Upper lobe of right lung (tissue), 1 donor: ENCODE results near the gene RHOC. TPM values are rescaled to one million over a fixed set of nuclear protein-coding genes. Genes with fewer than 3 reads are reported as not detected.
"Not testable (repeated sequence)": the region's sequence is repeated elsewhere in the genome, so short reads cannot be mapped to it uniquely, and the experiment has no call there.

Experiments used
- ATAC-seq: fragments of 200-7000 bp; cut with Tn5 transposase; one replicate; pipeline ENCODE4 v1.9.1; 2020; ENCODE audit warnings: mild to moderate bottlenecking, moderate library complexity
- DNase-seq: peaks from one replicate; pipeline ENCODE4 v3.0.0-alpha.2; 2020
- H3K27ac ChIP-seq: fragments of 200-600 bp; one replicate; pipeline ENCODE4 v1.8.0; 2022
- H3K27me3 ChIP-seq: fragments of 200-600 bp; one replicate; pipeline ENCODE4 v1.8.0; 2022; ENCODE audit warnings: mild to moderate bottlenecking
- H3K36me3 ChIP-seq: fragments of 200-600 bp; one replicate; pipeline ENCODE4 v1.8.0; 2022
- H3K4me1 ChIP-seq: fragments of 200-600 bp; one replicate; pipeline ENCODE4 v1.8.0; 2022
- H3K4me3 ChIP-seq: fragments of 200-600 bp; one replicate; pipeline ENCODE4 v1.8.0; 2022; ENCODE audit warnings: mild to moderate bottlenecking
- H3K9me3 ChIP-seq: fragments of 200-600 bp; one replicate; pipeline ENCODE4 v1.8.0; 2022
- CTCF ChIP-seq: fragments of 200-600 bp; IDR thresholded peaks from one replicate; pipeline ENCODE4 v1.8.0; 2022; ENCODE audit warnings: antibody characterized with exemption
- intact Hi-C: fragments of 100-400 bp; cut with DNase I; formaldehyde crosslinking; loops from one replicate; pipeline ENCODE4 v1.11.0; 2022
- total RNA-seq: library from RNA; stranded (reverse); fragmentation: NEBNext Ultra II Directional; extraction: Animal tissue kit (Norgen Biotek cat#: 25700); gene quantifications from one replicate; pipeline ENCODE4 v1.2.1, GENCODE V29; 2021
- donor health status: DM: no; HTN: yes; CAD: no; lungs with severe emphysema.

RHOC gene
- total RNA-seq, 1 donor from 2014 or later = 150 TPM

- no peak for TF ChIP-seq CTCF
- no peaks in the 10 kb centered on the region for H3K36me3 ChIP-seq
- peaks cover 5% of the 10 kb centered on the region for H3K4me1 ChIP-seq
- DNase-seq (no peak), ATAC-seq (no peak)
- no peak overlapping the region for H3K4me3 ChIP-seq
- H3K9me3 ChIP-seq = no peaks in the 10 kb centered on the region
- H3K27ac ChIP-seq = no peak overlapping the region
- intact Hi-C loops = loop anchor here (10.0 kb wide), 1 partner anchor 151 kb away; no protein-coding TSS in a partner anchor
- H3K27me3 ChIP-seq = no peaks in the 10 kb centered on the region
Observed at GRCh38 chr1:112723511-112723839, 16.5 kb upstream of the RHOC start.

GRCh38 chr1:112722601-112723510 lies 15.9 kb upstream of the RHOC start:
- H3K36me3 ChIP-seq = no peaks in the 10 kb centered on the region
- ATAC-seq (peak; percentile 65), DNase-seq (no peak)
- H3K9me3 ChIP-seq = no peaks in the 10 kb centered on the region
- intact Hi-C loops = loop anchor here (10.0 kb wide), 1 partner anchor 152 kb away; no protein-coding TSS in a partner anchor
- H3K4me3 ChIP-seq = peak overlapping the region; percentile 21
- H3K27ac ChIP-seq = no peak overlapping the region
- no peaks in the 10 kb centered on the region for H3K27me3 ChIP-seq
- no peak for TF ChIP-seq CTCF
- peaks cover 5% of the 10 kb centered on the region for H3K4me1 ChIP-seq

GRCh38 chr1:112721966-112722524 lies 15.1 kb upstream of the RHOC start:
- no peaks in the 10 kb centered on the region for H3K36me3 ChIP-seq
- DNase-seq (no peak), ATAC-seq (no peak)
- peaks cover 5% of the 10 kb centered on the region for H3K4me1 ChIP-seq
- no peaks in the 10 kb centered on the region for H3K9me3 ChIP-seq
- peaks cover 5% of the 10 kb centered on the region for H3K27me3 ChIP-seq
- intact Hi-C loops = loop anchor here (10.0 kb wide), 1 partner anchor 153 kb away; no protein-coding TSS in a partner anchor
- TF ChIP-seq CTCF = no peak
- no peak overlapping the region for H3K4me3 ChIP-seq
- H3K27ac ChIP-seq = no peak overlapping the region

GRCh38 chr1:112721294-112721693 lies 14.4 kb upstream of the RHOC start:
- ATAC-seq, H3K9me3 ChIP-seq, DNase-seq, H3K4me3 ChIP-seq, H3K27ac ChIP-seq, H3K4me1 ChIP-seq, H3K36me3 ChIP-seq, H3K27me3 ChIP-seq: not testable (repeated sequence)
- intact Hi-C loops = loop anchor here (10.0 kb wide), 1 partner anchor 154 kb away; no protein-coding TSS in a partner anchor

GRCh38 chr1:112720800-112721199 lies 13.9 kb upstream of the RHOC start:
- intact Hi-C loops = loop anchor here (10.0 kb wide), 1 partner anchor 154 kb away; no protein-coding TSS in a partner anchor
- Histone ChIP-seq H3K4me3 (no peak overlapping the region), H3K9me3 (no peaks in the 10 kb centered on the region), H3K27ac (no peak overlapping the region), H3K4me1 (peaks cover 10% of the 10 kb centered on the region), H3K27me3 (peaks cover 6% of the 10 kb centered on the region), H3K36me3 (no peaks in the 10 kb centered on the region)
- no peak for ATAC-seq
- no peak for TF ChIP-seq CTCF
- no peak for DNase-seq

- Histone ChIP-seq H3K4me1 (peaks cover 15% of the 10 kb centered on the region), H3K9me3 (no peaks in the 10 kb centered on the region), H3K4me3 (no peak overlapping the region), H3K27me3 (peaks cover 6% of the 10 kb centered on the region), H3K36me3 (no peaks in the 10 kb centered on the region), H3K27ac (no peak overlapping the region)
- ATAC-seq = no peak
- no peak for TF ChIP-seq CTCF
- intact Hi-C loops = loop anchor here (10.0 kb wide), 1 partner anchor 155 kb away; no protein-coding TSS in a partner anchor
- no peak for DNase-seq
Observed at GRCh38 chr1:112719706-112720105, 12.8 kb upstream of the RHOC start.
